WERI-Rb-1 (cell line): Measurements from ENCODE around the gene PPP1R9A.

Experiments used
- DNase-seq: peaks from one replicate; pipeline ENCODE4 v3.0.0-alpha.2; 2020
- H3K27ac ChIP-seq: fragments of 250-450 bp; sonication (Bioruptor Pico); 2 replicates; pipeline ENCODE4 v1.5.1; 2020; ENCODE audit warnings: mild to moderate bottlenecking, moderate library complexity
- H3K27me3 ChIP-seq: fragments of 250-450 bp; sonication (Bioruptor Pico); 2 replicates; pipeline ENCODE4 v1.5.1; 2021; ENCODE audit warnings: mild to moderate bottlenecking, low read depth, moderate library complexity; ENCODE audit not compliant: insufficient read depth, severe bottlenecking
- H3K36me3 ChIP-seq: fragments of 250-450 bp; sonication (Bioruptor Pico); 2 replicates; pipeline ENCODE4 v1.5.1; 2020; ENCODE audit warnings: mild to moderate bottlenecking, moderate library complexity
- H3K4me3 ChIP-seq: 2 replicates; pipeline ENCODE4 v1.5.1; 2011; ENCODE audit warnings: low read depth, mild to moderate bottlenecking, control low read depth, low read length
- H3K9me3 ChIP-seq: fragments of 250-450 bp; sonication (Bioruptor Pico); 2 replicates; pipeline ENCODE4 v1.5.1; 2021; ENCODE audit warnings: mild to moderate bottlenecking, moderate library complexity; ENCODE audit not compliant: severe bottlenecking
- TF ChIP-seq, protein P1 (sequence below): IDR thresholded peaks from 2 replicates; pipeline ENCODE4 v1.5.1; 2011; ENCODE audit warnings: low read depth, mild to moderate bottlenecking, control low read depth, inconsistent platforms, low read length

PPP1R9A gene

DNA sequence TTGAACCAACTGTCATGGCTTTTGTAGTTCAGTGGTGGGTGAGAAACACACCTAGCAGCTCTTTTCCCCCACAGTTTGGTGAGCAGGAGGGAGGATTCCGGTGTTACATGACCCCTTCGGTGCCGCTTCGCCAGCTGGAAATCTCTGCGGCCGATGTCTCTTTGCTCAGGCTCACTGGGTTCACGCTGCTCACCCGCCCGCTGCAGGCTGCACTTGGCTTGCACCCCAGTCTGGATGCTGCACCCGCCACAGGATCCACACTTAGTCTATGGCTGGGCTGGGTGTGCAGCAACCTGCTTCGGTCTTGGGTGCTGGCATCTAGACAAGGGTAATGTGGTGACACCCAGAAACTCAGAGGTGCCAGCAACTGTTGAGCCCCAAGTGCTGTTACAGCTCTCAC is 225.1 kb downstream of the PPP1R9A start:
- Histone ChIP-seq H3K9me3 (no peaks in the 10 kb centered on the region), H3K4me3 (no peak overlapping the region), H3K36me3 (no peaks in the 10 kb centered on the region), H3K27ac (no peak overlapping the region), H3K27me3 (no peaks in the 10 kb centered on the region)
- DNase-seq = no peak
- TF ChIP-seq, protein P1, sequence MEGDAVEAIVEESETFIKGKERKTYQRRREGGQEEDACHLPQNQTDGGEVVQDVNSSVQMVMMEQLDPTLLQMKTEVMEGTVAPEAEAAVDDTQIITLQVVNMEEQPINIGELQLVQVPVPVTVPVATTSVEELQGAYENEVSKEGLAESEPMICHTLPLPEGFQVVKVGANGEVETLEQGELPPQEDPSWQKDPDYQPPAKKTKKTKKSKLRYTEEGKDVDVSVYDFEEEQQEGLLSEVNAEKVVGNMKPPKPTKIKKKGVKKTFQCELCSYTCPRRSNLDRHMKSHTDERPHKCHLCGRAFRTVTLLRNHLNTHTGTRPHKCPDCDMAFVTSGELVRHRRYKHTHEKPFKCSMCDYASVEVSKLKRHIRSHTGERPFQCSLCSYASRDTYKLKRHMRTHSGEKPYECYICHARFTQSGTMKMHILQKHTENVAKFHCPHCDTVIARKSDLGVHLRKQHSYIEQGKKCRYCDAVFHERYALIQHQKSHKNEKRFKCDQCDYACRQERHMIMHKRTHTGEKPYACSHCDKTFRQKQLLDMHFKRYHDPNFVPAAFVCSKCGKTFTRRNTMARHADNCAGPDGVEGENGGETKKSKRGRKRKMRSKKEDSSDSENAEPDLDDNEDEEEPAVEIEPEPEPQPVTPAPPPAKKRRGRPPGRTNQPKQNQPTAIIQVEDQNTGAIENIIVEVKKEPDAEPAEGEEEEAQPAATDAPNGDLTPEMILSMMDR = no peak

DNA sequence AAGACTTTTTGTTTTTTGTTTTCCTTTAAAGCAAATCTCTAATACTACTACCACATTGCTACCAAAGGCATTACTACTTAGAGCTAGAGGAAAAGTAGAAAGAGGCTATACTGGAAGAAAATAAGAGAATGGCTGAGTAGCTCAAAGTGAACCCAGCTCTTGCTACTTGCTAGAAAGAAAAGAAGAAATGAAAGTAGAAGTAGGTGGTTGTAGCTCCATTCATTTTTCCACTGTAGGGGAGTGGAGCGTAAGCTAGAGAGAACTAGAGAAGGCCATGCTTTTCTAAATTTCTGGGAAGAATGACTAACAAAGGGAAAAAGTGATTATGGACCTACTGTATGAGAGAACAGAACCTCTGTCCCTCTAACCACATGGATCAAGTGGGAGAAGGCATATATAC is 232.5 kb downstream of the PPP1R9A start:
- no peak overlapping the region for H3K27ac ChIP-seq
- no peak for DNase-seq
- no peak overlapping the region for H3K4me3 ChIP-seq
- no peaks in the 10 kb centered on the region for H3K36me3 ChIP-seq
- TF ChIP-seq, protein P1 = no peak
- H3K9me3 ChIP-seq = no peaks in the 10 kb centered on the region
- no peaks in the 10 kb centered on the region for H3K27me3 ChIP-seq

DNA sequence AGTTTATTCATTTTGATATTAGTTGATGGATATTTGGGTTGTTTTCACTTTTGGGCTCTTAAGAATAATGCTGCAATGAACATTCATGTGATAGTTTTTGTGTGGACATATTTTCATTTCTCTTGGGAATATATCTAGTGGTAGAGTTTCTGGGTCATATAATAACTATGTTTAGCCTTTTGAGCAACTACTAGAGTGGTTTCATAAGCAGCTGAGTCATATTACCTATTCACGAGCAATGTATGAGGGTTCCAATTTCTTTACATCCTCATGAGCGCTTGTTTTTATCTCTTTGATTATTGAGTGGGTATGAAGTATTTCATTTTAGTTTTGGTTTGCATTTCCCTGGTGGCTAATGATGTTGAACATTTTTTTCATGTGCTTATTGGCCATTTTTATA is 234.4 kb downstream of the PPP1R9A start:
- Histone ChIP-seq H3K4me3 (no peak overlapping the region), H3K27me3 (no peaks in the 10 kb centered on the region), H3K9me3 (no peaks in the 10 kb centered on the region), H3K36me3 (no peaks in the 10 kb centered on the region), H3K27ac (no peak overlapping the region)
- DNase-seq = no peak
- TF ChIP-seq, protein P1 = no peak

DNA sequence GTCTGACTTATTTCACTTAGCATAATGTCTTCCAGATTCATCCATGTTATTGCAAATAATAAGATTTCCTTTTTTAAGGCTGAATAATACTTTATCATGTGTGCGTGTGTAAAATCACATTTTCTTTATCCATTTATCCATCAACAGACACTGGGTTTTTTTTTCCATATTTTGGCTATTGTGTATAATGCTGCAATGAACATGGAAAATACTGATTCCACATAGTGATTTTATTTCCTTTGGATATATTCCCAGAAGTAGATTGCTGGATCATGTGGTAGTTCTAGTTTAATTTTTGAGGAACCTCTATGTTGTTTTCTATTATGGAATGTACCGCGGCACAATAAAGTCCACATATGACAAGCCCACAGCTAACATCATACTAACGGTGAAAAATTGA is 236.9 kb downstream of the PPP1R9A start:
- Histone ChIP-seq H3K27ac (no peak overlapping the region), H3K36me3 (no peaks in the 10 kb centered on the region), H3K4me3 (no peak overlapping the region), H3K9me3 (no peaks in the 10 kb centered on the region), H3K27me3 (no peaks in the 10 kb centered on the region)
- TF ChIP-seq, protein P1 = no peak
- no peak for DNase-seq

DNA sequence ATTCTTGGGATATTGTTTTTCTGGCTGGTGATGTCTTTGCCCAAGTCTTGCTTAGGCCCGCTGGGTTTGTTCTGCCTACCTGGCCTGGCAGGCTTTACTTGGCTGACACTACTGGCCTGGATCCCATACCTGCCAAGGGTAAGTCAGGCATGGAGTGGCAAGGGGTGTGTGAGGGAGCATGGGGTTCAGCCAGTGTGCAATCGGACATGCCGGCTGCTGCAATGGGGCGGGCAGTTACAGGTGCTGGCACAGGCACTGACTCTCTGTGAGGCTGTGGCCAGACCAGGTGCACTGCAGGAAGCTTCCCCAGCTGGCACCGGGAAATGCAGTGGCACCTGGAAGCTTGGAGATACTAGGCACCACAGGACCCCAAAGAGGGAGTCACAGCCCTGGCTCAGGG is 248.6 kb downstream of the PPP1R9A start:
- Histone ChIP-seq H3K9me3 (no peaks in the 10 kb centered on the region), H3K27ac (no peak overlapping the region), H3K27me3 (no peaks in the 10 kb centered on the region), H3K4me3 (no peak overlapping the region), H3K36me3 (no peaks in the 10 kb centered on the region)
- DNase-seq = no peak
- TF ChIP-seq, protein P1 = no peak

DNA sequence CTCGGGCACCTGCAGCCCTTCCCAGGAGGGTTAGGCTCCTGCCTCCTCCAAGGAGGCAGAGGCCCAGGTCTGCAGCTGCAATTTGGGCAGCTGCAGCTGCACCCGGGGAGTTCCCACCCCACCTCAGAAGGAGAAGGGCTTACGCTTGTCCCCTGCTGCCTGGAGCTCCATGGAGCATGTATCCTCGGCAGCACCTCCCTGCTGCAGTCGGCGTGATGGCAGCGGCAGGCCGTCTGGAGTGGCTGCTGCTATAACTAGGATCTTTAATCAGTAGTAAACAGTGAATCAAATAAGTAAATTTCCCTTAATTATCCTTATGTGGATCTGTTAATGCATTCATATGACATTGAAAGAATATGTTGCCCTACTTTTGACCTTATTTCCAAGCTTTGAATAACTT is 250.0 kb downstream of the PPP1R9A start:
- no peak overlapping the region for H3K27ac ChIP-seq
- DNase-seq = no peak
- H3K9me3 ChIP-seq = no peaks in the 10 kb centered on the region
- TF ChIP-seq, protein P1 = no peak
- no peaks in the 10 kb centered on the region for H3K27me3 ChIP-seq
- H3K4me3 ChIP-seq = no peak overlapping the region
- no peaks in the 10 kb centered on the region for H3K36me3 ChIP-seq
